Sigmoid colon (tissue), 4 donors: ENCODE measurements around the gene PTGER4.

ENCODE experiments used
- EP300 ChIP-seq, 4 donors: sonication (generic); formaldehyde crosslinking; IDR thresholded peaks; one replicate each; pipeline ENCODE4 v1.6.1; 2017; ENCODE audit warnings: antibody characterized with exemption in 4 of 4
- POLR2AphosphoS5 ChIP-seq, 4 donors: sonication (generic); formaldehyde crosslinking; IDR thresholded peaks; one replicate each; pipeline ENCODE4 v1.6.1; 2017; ENCODE audit warnings: antibody characterized with exemption in 4 of 4
- TF ChIP-seq, protein P1 (sequence below), 4 experiments: fragments of 450-650 bp in 3 of 4; fragments of 200-600 bp in 1 of 4; IDR thresholded peaks; one replicate each; pipeline ENCODE4 v1.5.1; 2016 to 2019; ENCODE audit warnings: antibody characterized with exemption in 4 of 4, mild to moderate bottlenecking in 3 of 4, moderate library complexity in 2 of 4

DNA sequence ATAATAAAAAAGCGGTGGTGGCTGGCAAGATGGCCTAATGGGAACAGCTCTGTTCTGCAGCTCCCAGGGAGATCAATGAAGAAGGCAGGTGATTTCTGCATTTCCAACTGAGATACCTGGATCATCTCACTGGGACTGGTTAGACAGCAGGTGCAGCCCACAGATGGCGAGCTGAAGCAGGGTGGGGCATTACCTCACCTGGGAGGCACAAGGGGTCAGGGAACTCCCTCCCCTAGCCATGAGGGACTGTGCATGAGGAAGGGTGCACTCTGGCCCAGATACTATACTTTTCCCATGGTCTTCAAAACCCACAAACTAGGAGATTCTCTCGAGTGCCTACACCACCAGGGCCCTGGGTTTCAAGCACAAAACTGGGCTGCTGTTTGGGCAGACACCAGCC lies 45.6 kb upstream of the PTGER4 start:
- TF ChIP-seq EP300 (IDR thresholded peaks at IDR 0.05): no peak
- TF ChIP-seq, protein P1, sequence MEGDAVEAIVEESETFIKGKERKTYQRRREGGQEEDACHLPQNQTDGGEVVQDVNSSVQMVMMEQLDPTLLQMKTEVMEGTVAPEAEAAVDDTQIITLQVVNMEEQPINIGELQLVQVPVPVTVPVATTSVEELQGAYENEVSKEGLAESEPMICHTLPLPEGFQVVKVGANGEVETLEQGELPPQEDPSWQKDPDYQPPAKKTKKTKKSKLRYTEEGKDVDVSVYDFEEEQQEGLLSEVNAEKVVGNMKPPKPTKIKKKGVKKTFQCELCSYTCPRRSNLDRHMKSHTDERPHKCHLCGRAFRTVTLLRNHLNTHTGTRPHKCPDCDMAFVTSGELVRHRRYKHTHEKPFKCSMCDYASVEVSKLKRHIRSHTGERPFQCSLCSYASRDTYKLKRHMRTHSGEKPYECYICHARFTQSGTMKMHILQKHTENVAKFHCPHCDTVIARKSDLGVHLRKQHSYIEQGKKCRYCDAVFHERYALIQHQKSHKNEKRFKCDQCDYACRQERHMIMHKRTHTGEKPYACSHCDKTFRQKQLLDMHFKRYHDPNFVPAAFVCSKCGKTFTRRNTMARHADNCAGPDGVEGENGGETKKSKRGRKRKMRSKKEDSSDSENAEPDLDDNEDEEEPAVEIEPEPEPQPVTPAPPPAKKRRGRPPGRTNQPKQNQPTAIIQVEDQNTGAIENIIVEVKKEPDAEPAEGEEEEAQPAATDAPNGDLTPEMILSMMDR (IDR thresholded peaks at IDR 0.05): no peak
- no peak for TF ChIP-seq POLR2AphosphoS5 (IDR thresholded peaks at IDR 0.05)
